ENCODE results near the gene RPS6KA4. TPM values are rescaled to one million over a fixed set of nuclear protein-coding genes. Genes with fewer than 3 reads are reported as not detected.

RPS6KA4 gene
- polyA plus RNA-seq, 1 donor from 2014 or later = 24.6 TPM

DNA sequence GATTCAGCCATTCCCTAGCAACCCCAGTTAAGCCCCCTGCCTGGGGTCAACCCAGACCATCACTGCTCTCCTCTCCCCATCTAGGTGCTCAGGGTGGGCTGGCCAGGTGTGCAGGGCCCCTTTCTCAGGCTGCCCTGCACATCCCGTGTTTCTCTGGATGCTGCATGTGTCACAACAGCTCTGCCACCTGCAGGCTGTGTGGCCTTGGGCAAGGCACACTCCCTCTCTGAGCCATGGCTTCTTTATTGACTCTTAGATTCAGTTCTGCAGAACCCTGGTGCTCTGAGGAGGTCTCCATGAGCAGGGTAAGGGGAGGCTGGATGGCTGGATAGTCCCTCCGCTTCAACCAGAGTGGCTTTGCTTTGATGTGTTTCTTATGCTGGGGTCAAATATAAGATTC, 24.6 kb downstream of the RPS6KA4 start:
- no peaks in the 10 kb centered on the region for H3K27me3 ChIP-seq (ENCODE audit: insufficient read depth, low read depth, low read length)
- no peaks in the 10 kb centered on the region for H3K9me2 ChIP-seq (ENCODE audit: insufficient read depth, low read length)
- H3K9me3 ChIP-seq (ENCODE audit: low read length) = no peaks in the 10 kb centered on the region
- no peaks in the 10 kb centered on the region for H3K36me3 ChIP-seq (ENCODE audit: insufficient read depth, low read length)
- H3K4me3 ChIP-seq (ENCODE audit: low read length) = no peak overlapping the region
- no peak overlapping the region for H3K4me2 ChIP-seq (ENCODE audit: low read length)
- H3K9ac ChIP-seq (ENCODE audit: low read length) = no peak overlapping the region
- no peaks in the 10 kb centered on the region for H3K79me2 ChIP-seq (replicated peaks; ENCODE audit: insufficient read depth, low read length)
- H4K20me1 ChIP-seq (ENCODE audit: insufficient read depth) = no peaks in the 10 kb centered on the region
- no peak for TF ChIP-seq TAF1 (IDR thresholded peaks at IDR 0.05; ENCODE audit: low read depth)
- no peak overlapping the region for H3K27ac ChIP-seq (ENCODE audit: low read length)
- no peaks in the 10 kb centered on the region for H3F3A ChIP-seq (ENCODE audit: insufficient read depth, low read length, poor library complexity, severe bottlenecking)
- H2AFZ ChIP-seq (ENCODE audit: low read depth, low read length) = no peak overlapping the region

DNA sequence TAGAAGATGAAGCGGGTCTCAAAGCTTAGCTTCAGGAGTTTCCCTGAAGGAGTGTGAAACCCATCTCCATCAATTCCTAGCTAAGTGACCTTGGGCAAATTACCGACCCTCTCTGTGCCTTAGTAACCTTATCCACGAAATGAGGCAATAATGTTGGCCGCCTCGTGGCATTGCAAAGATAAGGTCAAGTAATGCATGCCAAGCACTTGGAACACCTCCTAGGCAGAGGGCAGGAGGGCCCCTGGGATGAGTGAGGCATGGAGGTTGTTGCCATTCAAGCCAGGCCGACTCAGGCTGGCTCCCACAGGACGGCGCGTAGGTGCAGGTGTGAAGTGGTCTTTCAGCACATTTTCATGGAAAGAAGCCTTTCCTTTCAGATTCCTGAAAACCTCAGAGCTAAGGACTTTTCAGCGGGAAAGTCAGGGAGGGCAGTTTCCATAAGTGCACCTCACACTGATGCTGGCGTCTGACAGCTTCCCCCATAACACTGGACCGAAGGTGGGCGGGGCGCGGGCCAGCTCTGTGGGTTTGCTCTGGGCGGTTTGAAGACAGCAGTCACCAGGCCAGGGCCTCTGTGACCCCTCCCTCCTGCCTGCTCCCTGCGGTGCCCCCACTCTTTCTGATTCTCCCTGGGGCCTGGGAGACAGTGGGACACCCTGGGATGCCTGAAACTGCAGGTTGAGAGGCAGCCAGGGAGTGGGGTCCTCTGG, 25.2 kb downstream of the RPS6KA4 start:
- Histone ChIP-seq H3K27ac (ENCODE audit: low read length) (no peak overlapping the region), H3K36me3 (ENCODE audit: insufficient read depth, low read length) (no peaks in the 10 kb centered on the region), H3K4me3 (ENCODE audit: low read length) (no peak overlapping the region), H4K20me1 (ENCODE audit: insufficient read depth) (no peaks in the 10 kb centered on the region), H3K27me3 (ENCODE audit: insufficient read depth, low read depth, low read length) (no peaks in the 10 kb centered on the region), H3K4me2 (ENCODE audit: low read length) (no peak overlapping the region), H2AFZ (ENCODE audit: low read depth, low read length) (no peak overlapping the region), H3K9me2 (ENCODE audit: insufficient read depth, low read length) (no peaks in the 10 kb centered on the region), H3K9ac (ENCODE audit: low read length) (no peak overlapping the region), H3K9me3 (ENCODE audit: low read length) (no peaks in the 10 kb centered on the region), H3K79me2 (replicated peaks; ENCODE audit: insufficient read depth, low read length) (no peaks in the 10 kb centered on the region), H3F3A (ENCODE audit: insufficient read depth, low read length, poor library complexity, severe bottlenecking) (no peaks in the 10 kb centered on the region)
- no peak for TF ChIP-seq RAD21 (conservative IDR thresholded peaks at IDR 0.05)
- no peak for TF ChIP-seq EP300 (conservative IDR thresholded peaks at IDR 0.05; ENCODE audit: poor library complexity, severe bottlenecking)
- TF ChIP-seq EZH2 (IDR thresholded peaks at IDR 0.05; ENCODE audit: borderline replicate concordance, insufficient read depth, low read length, poor library complexity, severe bottlenecking) = no peak

DNA sequence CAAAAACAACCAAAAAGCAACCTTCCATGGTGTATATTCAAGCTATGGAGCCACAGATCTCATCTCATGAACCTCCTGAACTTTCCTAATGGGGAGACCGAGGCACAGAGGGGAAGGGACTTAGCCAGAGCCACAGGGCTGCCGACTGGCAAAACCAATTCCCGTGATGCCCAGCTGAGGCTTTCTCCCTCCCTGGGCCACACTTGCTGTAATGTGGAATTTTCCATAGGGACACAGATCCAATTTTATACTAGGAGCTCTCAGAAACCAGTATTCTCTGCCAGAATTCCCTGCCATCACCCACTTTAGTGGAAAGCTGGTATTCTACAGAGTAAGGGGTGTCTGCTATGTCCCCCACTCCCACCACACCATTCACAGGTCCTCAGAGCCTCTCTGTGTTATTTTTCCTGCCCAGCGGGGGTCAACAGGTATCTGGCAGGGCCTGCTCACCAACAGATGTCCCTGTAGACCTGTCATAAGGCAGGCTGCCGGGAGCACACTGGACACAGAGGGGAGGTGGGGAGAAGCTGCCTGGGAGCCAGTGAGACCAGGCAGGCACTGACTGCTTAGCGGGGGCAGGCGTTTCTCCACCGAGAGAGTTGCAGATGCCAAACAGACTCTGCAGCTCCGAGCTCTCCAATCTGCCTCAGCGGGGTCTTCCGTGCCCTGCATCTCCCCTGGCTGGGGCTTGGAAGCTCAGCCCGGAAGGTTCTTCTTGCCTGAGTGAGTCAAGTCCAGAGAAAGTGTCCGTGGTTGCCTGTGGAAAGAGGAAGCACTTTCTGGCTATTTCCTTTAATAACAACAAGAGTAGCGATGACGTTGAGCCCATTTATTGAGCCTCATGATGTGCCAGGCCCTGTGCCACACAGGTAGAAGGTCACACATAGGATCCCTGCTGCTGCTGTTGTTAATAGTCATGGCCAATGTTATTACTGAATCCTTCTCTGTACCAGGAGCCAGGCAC, 26.3 kb downstream of the RPS6KA4 start:
- Histone ChIP-seq H3F3A (ENCODE audit: insufficient read depth, low read length, poor library complexity, severe bottlenecking) (no peaks in the 10 kb centered on the region), H3K9ac (ENCODE audit: low read length) (no peak overlapping the region), H4K20me1 (ENCODE audit: insufficient read depth) (no peaks in the 10 kb centered on the region), H3K4me3 (ENCODE audit: low read length) (no peak overlapping the region), H3K36me3 (ENCODE audit: insufficient read depth, low read length) (no peaks in the 10 kb centered on the region), H2AFZ (ENCODE audit: low read depth, low read length) (no peak overlapping the region), H3K9me2 (ENCODE audit: insufficient read depth, low read length) (no peaks in the 10 kb centered on the region), H3K27me3 (ENCODE audit: insufficient read depth, low read depth, low read length) (no peaks in the 10 kb centered on the region), H3K27ac (ENCODE audit: low read length) (no peak overlapping the region), H3K4me2 (ENCODE audit: low read length) (no peak overlapping the region), H3K79me2 (replicated peaks; ENCODE audit: insufficient read depth, low read length) (no peaks in the 10 kb centered on the region), H3K9me3 (ENCODE audit: low read length) (no peaks in the 10 kb centered on the region)
- TF ChIP-seq EZH2 (IDR thresholded peaks at IDR 0.05; ENCODE audit: borderline replicate concordance, insufficient read depth, low read length, poor library complexity, severe bottlenecking) (no peak), POLR2AphosphoS5 (IDR thresholded peaks at IDR 0.05) (no peak)

DNA sequence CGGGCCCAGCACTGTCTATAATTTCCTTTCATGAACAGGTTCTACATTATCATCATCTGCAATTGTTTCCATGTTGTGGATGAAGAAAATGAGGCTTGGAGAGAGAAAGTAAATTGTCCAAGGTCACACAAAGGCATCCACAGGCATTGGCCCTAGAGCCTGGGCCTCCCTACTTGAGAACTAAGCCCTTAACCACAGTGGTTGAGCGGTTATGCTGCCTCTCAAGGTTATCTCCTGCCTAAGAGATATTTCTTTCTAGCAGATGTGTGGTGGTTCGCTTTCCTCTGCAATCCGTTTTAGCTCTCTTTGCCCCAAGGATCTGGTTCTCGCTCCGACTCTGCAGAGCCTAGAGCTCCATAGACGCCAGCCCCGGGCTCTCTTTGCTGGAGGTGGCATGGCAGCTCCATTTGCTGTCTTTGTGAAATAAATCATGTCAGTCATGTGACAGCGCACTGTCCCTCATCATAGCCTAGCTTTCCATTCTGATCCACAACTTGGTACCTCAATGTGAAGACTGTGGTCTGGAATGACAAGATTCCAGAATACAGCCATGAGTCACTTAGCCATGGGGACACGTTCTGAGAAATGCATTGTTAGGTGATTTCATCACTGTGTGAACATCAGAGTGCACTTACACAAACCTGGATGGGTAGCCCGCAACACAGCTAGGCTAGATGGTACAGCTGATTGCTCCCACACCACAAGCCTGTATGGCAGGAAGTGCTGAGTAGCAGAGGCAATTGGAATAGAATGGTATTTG, 27.2 kb downstream of the RPS6KA4 start:
- Histone ChIP-seq H3K36me3 (ENCODE audit: insufficient read depth, low read length) (no peaks in the 10 kb centered on the region), H3K9me3 (ENCODE audit: low read length) (no peaks in the 10 kb centered on the region), H3K79me2 (replicated peaks; ENCODE audit: insufficient read depth, low read length) (no peaks in the 10 kb centered on the region), H2AFZ (ENCODE audit: low read depth, low read length) (no peak overlapping the region), H3F3A (ENCODE audit: insufficient read depth, low read length, poor library complexity, severe bottlenecking) (no peaks in the 10 kb centered on the region), H4K20me1 (ENCODE audit: insufficient read depth) (no peaks in the 10 kb centered on the region), H3K27me3 (ENCODE audit: insufficient read depth, low read depth, low read length) (no peaks in the 10 kb centered on the region), H3K4me2 (ENCODE audit: low read length) (no peak overlapping the region), H3K27ac (ENCODE audit: low read length) (no peak overlapping the region), H3K9me2 (ENCODE audit: insufficient read depth, low read length) (no peaks in the 10 kb centered on the region), H3K9ac (ENCODE audit: low read length) (no peak overlapping the region), H3K4me3 (ENCODE audit: low read length) (no peak overlapping the region)
- TF ChIP-seq, protein P1, sequence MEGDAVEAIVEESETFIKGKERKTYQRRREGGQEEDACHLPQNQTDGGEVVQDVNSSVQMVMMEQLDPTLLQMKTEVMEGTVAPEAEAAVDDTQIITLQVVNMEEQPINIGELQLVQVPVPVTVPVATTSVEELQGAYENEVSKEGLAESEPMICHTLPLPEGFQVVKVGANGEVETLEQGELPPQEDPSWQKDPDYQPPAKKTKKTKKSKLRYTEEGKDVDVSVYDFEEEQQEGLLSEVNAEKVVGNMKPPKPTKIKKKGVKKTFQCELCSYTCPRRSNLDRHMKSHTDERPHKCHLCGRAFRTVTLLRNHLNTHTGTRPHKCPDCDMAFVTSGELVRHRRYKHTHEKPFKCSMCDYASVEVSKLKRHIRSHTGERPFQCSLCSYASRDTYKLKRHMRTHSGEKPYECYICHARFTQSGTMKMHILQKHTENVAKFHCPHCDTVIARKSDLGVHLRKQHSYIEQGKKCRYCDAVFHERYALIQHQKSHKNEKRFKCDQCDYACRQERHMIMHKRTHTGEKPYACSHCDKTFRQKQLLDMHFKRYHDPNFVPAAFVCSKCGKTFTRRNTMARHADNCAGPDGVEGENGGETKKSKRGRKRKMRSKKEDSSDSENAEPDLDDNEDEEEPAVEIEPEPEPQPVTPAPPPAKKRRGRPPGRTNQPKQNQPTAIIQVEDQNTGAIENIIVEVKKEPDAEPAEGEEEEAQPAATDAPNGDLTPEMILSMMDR (IDR thresholded peaks at IDR 0.05; ENCODE audit: poor library complexity, severe bottlenecking) = no peak
